H1 (cell line): Measurements from ENCODE around the gene WDR90. TPM values are rescaled to one million over a fixed set of nuclear protein-coding genes. Genes with fewer than 3 reads are reported as not detected.

Experiments used
- CTCF ChIA-PET: fragments of 300-600 bp; sonication (Branson Sonifier 250); formaldehyde crosslinking; loops from one replicate; lab custom pipeline; 2021; ENCODE audit not compliant: partially characterized antibody; lab: Charles Lee
- POLR2A ChIA-PET: fragments of 300-600 bp; sonication (Branson Sonifier 250); formaldehyde crosslinking; loops from one replicate; lab custom pipeline; 2021; ENCODE audit warnings: inconsistent platforms; ENCODE audit not compliant: partially characterized antibody; lab: Charles Lee
- DNase-seq, 2 experiments: peaks; one replicate each; pipeline versions ENCODE4 v3.0.0 to v3.0.0-alpha.2; 2010 to 2022; ENCODE audit warnings: low spot score in 2 of 2, low read depth in 1 of 2, mixed read lengths in 1 of 2
- FAIRE-seq: peaks from 2 replicates; lab custom pipeline; 2011; peaks lifted over from hg19 to GRCh38; lab: Jason Lieb, UNC
- H2AFZ ChIP-seq: 2 replicates; pipeline ENCODE4 v1.8.1; 2012; ENCODE audit warnings: low read length, inconsistent platforms
- H2AK5ac ChIP-seq: 2 replicates; pipeline ENCODE4 v1.6.1; 2013; ENCODE audit warnings: low read depth, low read length
- H2BK120ac ChIP-seq: replicated peaks from 2 replicates; pipeline ENCODE3; 2013; ENCODE audit warnings: low read depth, low read length, inconsistent platforms
- H2BK12ac ChIP-seq: 2 replicates; pipeline ENCODE4 v1.6.1; 2013; ENCODE audit warnings: low read depth, low read length
- H2BK15ac ChIP-seq: 2 replicates; pipeline ENCODE4 v1.6.1; 2013; ENCODE audit warnings: low read length
- H2BK20ac ChIP-seq: 2 replicates; pipeline ENCODE4 v1.6.1; 2013; ENCODE audit warnings: low read length
- H2BK5ac ChIP-seq: 2 replicates; pipeline ENCODE4 v1.6.1; 2013; ENCODE audit warnings: low read depth, low read length
- H3K14ac ChIP-seq: 2 replicates; pipeline ENCODE4 v1.6.1; 2013; ENCODE audit warnings: inconsistent platforms; ENCODE audit not compliant: insufficient read length
- H3K18ac ChIP-seq: 2 replicates; pipeline ENCODE4 v1.6.1; 2013; ENCODE audit warnings: low read length; ENCODE audit errors: extremely low read depth
- H3K23ac ChIP-seq: 2 replicates; pipeline ENCODE4 v1.6.1; 2013; ENCODE audit warnings: inconsistent platforms; ENCODE audit not compliant: insufficient read length
- H3K23me2 ChIP-seq: 2 replicates; pipeline ENCODE4 v1.6.1; 2013; ENCODE audit warnings: low read depth, low read length
- H3K27ac ChIP-seq: 2 replicates; pipeline ENCODE4 v1.6.1; 2011; ENCODE audit warnings: low read depth, low read length, inconsistent platforms
- H3K27me3 ChIP-seq, 4 experiments: replicated peaks in 1 of 4; 1 replicate in 1 of 4; 2 replicates in 3 of 4; pipeline versions ENCODE4 v1.6.1 to v1.8.1; 2011 to 2013; ENCODE audit warnings: low read length in 3 of 4, mild to moderate bottlenecking in 3 of 4, inconsistent platforms in 2 of 4, mixed read lengths in 2 of 4, moderate library complexity in 1 of 4; ENCODE audit not compliant: control insufficient read depth in 3 of 4, insufficient read depth in 3 of 4; ENCODE audit errors: extremely low read depth in 1 of 4
- H3K36me3 ChIP-seq, 4 experiments: 2 replicates each; pipeline versions ENCODE4 v1.6.1 to v1.8.1; 2011 to 2013; ENCODE audit warnings: mild to moderate bottlenecking in 4 of 4, low read length in 3 of 4, moderate library complexity in 2 of 4, control low read depth in 1 of 4, inconsistent platforms in 1 of 4; ENCODE audit not compliant: insufficient read depth in 4 of 4, control insufficient read depth in 2 of 4
- H3K4ac ChIP-seq: replicated peaks from 2 replicates; pipeline ENCODE3; 2013; ENCODE audit warnings: low read length, low read depth, mixed read lengths, inconsistent platforms; ENCODE audit not compliant: insufficient read length
- H3K4me1 ChIP-seq, 4 experiments: replicated peaks in 1 of 4; 1 replicate in 1 of 4; 2 replicates in 3 of 4; pipeline versions ENCODE4 v1.6.1 to v1.8.1; 2011 to 2013; ENCODE audit warnings: low read length in 3 of 4, inconsistent platforms in 2 of 4, mixed read lengths in 1 of 4; ENCODE audit not compliant: insufficient read depth in 4 of 4, control insufficient read depth in 3 of 4
- H3K4me2 ChIP-seq, 2 experiments: 2 replicates each; pipeline versions ENCODE4 v1.6.1 to v1.8.1; 2011 to 2013; ENCODE audit warnings: low read depth in 2 of 2, low read length in 2 of 2, control low read depth in 1 of 2, inconsistent platforms in 1 of 2, mild to moderate bottlenecking in 1 of 2; ENCODE audit not compliant: insufficient read depth in 1 of 2
- H3K4me3 ChIP-seq, 4 experiments: fragments of 200-600, 300-600 bp in 1 of 4; sonication (generic), shearing (Covaris generic), sonication (Bioruptor Twin) in 1 of 4; 2 replicates each; pipeline versions ENCODE4 v1.5.1 to v1.8.1; 2011 to 2016; ENCODE audit warnings: low read length in 4 of 4, low read depth in 3 of 4, control low read depth in 2 of 4, inconsistent platforms in 2 of 4, mild to moderate bottlenecking in 2 of 4, mixed read lengths in 1 of 4, moderate library complexity in 1 of 4; ENCODE audit not compliant: insufficient read depth in 2 of 4; ENCODE audit errors: extremely low read depth in 1 of 4
- H3K56ac ChIP-seq: replicated peaks from 2 replicates; pipeline ENCODE3; 2013; ENCODE audit warnings: low read depth, mild to moderate bottlenecking, mixed read lengths, low read length, inconsistent platforms; ENCODE audit not compliant: insufficient read length
- H3K79me1 ChIP-seq: 2 replicates; pipeline ENCODE4 v1.6.1; 2013; ENCODE audit warnings: low read depth, low read length, control low read depth
- H3K79me2 ChIP-seq, 2 experiments: 2 replicates each; pipeline versions ENCODE4 v1.6.1 to v1.8.1; 2012 to 2013; ENCODE audit warnings: low read length in 2 of 2, mild to moderate bottlenecking in 2 of 2, inconsistent platforms in 1 of 2; ENCODE audit not compliant: insufficient read depth in 2 of 2, control insufficient read depth in 1 of 2
- H3K9ac ChIP-seq, 4 experiments: replicated peaks in 1 of 4; 1 replicate in 1 of 4; 2 replicates in 3 of 4; pipeline versions ENCODE4 v1.6.1 to v1.8.1; 2011 to 2013; ENCODE audit warnings: low read depth in 3 of 4, low read length in 3 of 4, control low read depth in 2 of 4, mild to moderate bottlenecking in 2 of 4, moderate library complexity in 2 of 4, inconsistent platforms in 1 of 4; ENCODE audit errors: extremely low read depth in 1 of 4
- H3K9me3 ChIP-seq, 2 experiments: 2 replicates each; pipeline versions ENCODE4 v1.6.1 to v1.8.1; 2012 to 2013; ENCODE audit warnings: mild to moderate bottlenecking in 2 of 2, moderate library complexity in 2 of 2, control low read depth in 1 of 2, inconsistent platforms in 1 of 2, low read depth in 1 of 2, low read length in 1 of 2, mixed read lengths in 1 of 2; ENCODE audit not compliant: insufficient read depth in 2 of 2
- H4K20me1 ChIP-seq, 2 experiments: replicated peaks in 1 of 2; 2 replicates each; pipeline versions ENCODE3 to v1.8.1; 2011 to 2013; ENCODE audit warnings: inconsistent platforms in 2 of 2, low read length in 2 of 2, mild to moderate bottlenecking in 1 of 2; ENCODE audit not compliant: insufficient read depth in 2 of 2, control insufficient read depth in 1 of 2
- H4K5ac ChIP-seq: 2 replicates; pipeline ENCODE4 v1.6.1; 2013; ENCODE audit warnings: low read length, low read depth, mixed read lengths, inconsistent platforms; ENCODE audit not compliant: insufficient read length
- H4K8ac ChIP-seq: 2 replicates; pipeline ENCODE4 v1.8.0; 2013; ENCODE audit warnings: mild to moderate bottlenecking, moderate library complexity, low read length, inconsistent platforms; ENCODE audit not compliant: insufficient read depth; ENCODE audit errors: extremely low read depth
- H4K91ac ChIP-seq: replicated peaks from 2 replicates; pipeline ENCODE3; 2013; ENCODE audit warnings: low read length, mixed read lengths, inconsistent platforms; ENCODE audit not compliant: insufficient read length
- BRCA1 ChIP-seq: IDR thresholded peaks from 2 replicates; pipeline ENCODE4 v1.6.1; 2012; ENCODE audit warnings: low read depth, low read length, improper control_type of control experiment
- CTBP2 ChIP-seq: IDR thresholded peaks from 2 replicates; pipeline ENCODE4 v1.7.0; 2011; ENCODE audit warnings: borderline replicate concordance, mild to moderate bottlenecking, moderate library complexity, mixed read lengths, low read length; ENCODE audit not compliant: insufficient read depth, insufficient read length
- GABPA ChIP-seq: IDR thresholded peaks from 2 replicates; pipeline ENCODE4 v1.6.1; 2011; ENCODE audit warnings: mild to moderate bottlenecking, low read length, moderate library complexity, borderline replicate concordance; ENCODE audit not compliant: insufficient read depth
- NANOG ChIP-seq: IDR thresholded peaks from 2 replicates; pipeline ENCODE4 v1.6.1; 2011; ENCODE audit warnings: low read length, low read depth, mild to moderate bottlenecking, inconsistent platforms; ENCODE audit not compliant: insufficient read depth, poor library complexity, severe bottlenecking
- SIN3A ChIP-seq, 2 experiments: IDR thresholded peaks in 1 of 2; conservative IDR thresholded peaks in 1 of 2; 2 replicates each; pipeline ENCODE4 v1.6.1; 2011 to 2012; ENCODE audit warnings: low read length in 2 of 2, improper control_type of control experiment in 1 of 2, low read depth in 1 of 2, mild to moderate bottlenecking in 1 of 2
- TCF12 ChIP-seq: IDR thresholded peaks from 2 replicates; pipeline ENCODE4 v1.6.1; 2011; ENCODE audit warnings: low read depth, mild to moderate bottlenecking, low read length
- WGBS, 2 experiments: shearing (Covaris generic) in 1 of 2; methylation state at CpG; one replicate each; pipeline versions ENCODE4 v1.1.6 to v1.1.7; 2013 to 2015; ENCODE audit warnings: low lambda C conversion rate in 2 of 2, mixed read lengths in 2 of 2, inconsistent platforms in 1 of 2, low coverage in 1 of 2, missing lambda C conversion rate in 1 of 2; ENCODE audit not compliant: insufficient replicate concordance in 2 of 2, insufficient coverage in 1 of 2, insufficient read length in 1 of 2; ENCODE audit errors: extremely low coverage in 1 of 2, missing lambda C conversion rate in 1 of 2; 5-methylcytosine and 5-hydroxymethylcytosine counted together
- polyA plus RNA-seq, 7 experiments: library from polyadenylated mRNA; depleted of rRNA in 3 of 7; stranded (reverse) in 5 of 7; unstranded in 2 of 7; fragments of >200 nt in 5 of 7; fragments of 200-250 nt in 2 of 7; gene quantifications; 1 replicate in 5 of 7; 2 replicates in 1 of 7; 4 replicates in 1 of 7; pipeline versions ENCODE4 v1.2.1 to v1.2.3, GENCODE V29; 2011 to 2013; ENCODE audit warnings: missing spikeins in 2 of 7, mixed read lengths in 2 of 7
- total RNA-seq: library from RNA; stranded (reverse); fragmentation: NEBNext Ultra II Directional; extraction: Animal tissue kit (Norgen Biotek cat#: 25700); gene quantifications from 2 replicates; pipeline ENCODE4 v1.2.1, GENCODE V29; 2021

The WDR90 gene
- total and polyA plus RNA-seq, 2 of the 8 experiments (the other 6 are each of a cell fraction or from before 2014, with no cell fraction given): 24.0 to 47.2 TPM

DNA sequence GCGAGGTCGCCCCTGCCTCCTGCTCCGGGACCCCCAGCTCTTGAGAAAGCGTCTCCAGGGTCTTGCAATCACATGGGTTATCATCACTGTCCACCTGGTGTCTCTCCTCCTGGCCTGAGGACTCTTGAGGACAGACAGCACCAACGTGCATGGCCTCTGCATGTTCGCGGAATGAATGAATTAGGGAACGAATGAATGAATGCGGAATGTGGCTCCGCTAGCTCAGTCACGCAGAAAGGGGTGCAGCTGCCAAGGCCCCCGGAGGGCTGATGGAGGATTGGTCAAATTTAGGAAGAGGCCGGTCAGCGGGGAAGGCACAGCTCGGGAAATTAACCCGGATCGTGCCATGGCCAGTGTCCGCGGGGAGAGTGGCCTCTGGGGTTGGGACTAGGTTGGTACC, 53.2 kb downstream of the WDR90 start:
- no peak overlapping the region for H2AK5ac ChIP-seq
- CTCF ChIA-PET: interaction anchor here (0.7 to 33.4 kb wide), 7 partner anchors 10 to 83 kb away, joined by 3 to 977 read pairs (median 5); partner anchors contain the start of genes ANTKMT, CCDC78, CIAO3 and HAGHL
- H2AFZ ChIP-seq: no peak overlapping the region
- no peaks in the 10 kb centered on the region for H3K36me3 ChIP-seq
- H2BK5ac ChIP-seq: no peak overlapping the region
- POLR2A ChIA-PET: interaction anchor here (1.0 to 4.5 kb wide), 6 partner anchors 8 to 82 kb away, joined by 3 to 30 read pairs (median 5); partner anchors contain the start of genes ANTKMT, JMJD8 and WDR24
- H3K4me3 ChIP-seq: no peak overlapping the region
- no peak overlapping the region for H2BK12ac ChIP-seq
- H4K8ac ChIP-seq: no peak overlapping the region
- no peak overlapping the region for H2BK20ac ChIP-seq
- peaks cover 8 to 27% of the 10 kb centered on the region in 2 experiments for H4K20me1 ChIP-seq
- DNase-seq (no peak), FAIRE-seq (no peak)
- WGBS, 2 experiments: 94% methylated on average over 19 of the region's 19 CpGs; no CpG with 5 or more reads in 1 of the 2 experiments
- no peak overlapping the region for H3K9ac ChIP-seq
- H3K56ac ChIP-seq: no peak overlapping the region
- H2BK120ac ChIP-seq: no peak overlapping the region
- H3K18ac ChIP-seq: no peak overlapping the region
- no peak overlapping the region for H3K23ac ChIP-seq
- no peaks in the 10 kb centered on the region for H3K9me3 ChIP-seq
- H4K91ac ChIP-seq: no peak overlapping the region
- no peak overlapping the region for H3K14ac ChIP-seq
- no peak overlapping the region for H3K4me2 ChIP-seq
- no peaks in the 10 kb centered on the region for H3K79me2 ChIP-seq
- H2BK15ac ChIP-seq: no peak overlapping the region
- H3K4ac ChIP-seq: no peak overlapping the region
- H3K23me2 ChIP-seq: peaks cover 12% of the 10 kb centered on the region; the same call in 1 of the 2 replicates
- H3K27me3 ChIP-seq: peaks cover 57 to 84% (median 79%) of the 10 kb centered on the region in 4 experiments
- no peak overlapping the region for H4K5ac ChIP-seq
- no peak overlapping the region for H3K27ac ChIP-seq
- peaks cover 0 to 8% (median 2%) of the 10 kb centered on the region in 4 experiments; a peak in 4 of 7 replicates for H3K4me1 ChIP-seq
- no peaks in the 10 kb centered on the region for H3K79me1 ChIP-seq
- no peak for TF ChIP-seq CTBP2
- TF ChIP-seq GABPA: no peak
- TF ChIP-seq SIN3A (conservative IDR thresholded peaks at IDR 0.05 in 1 of 2, IDR thresholded peaks at IDR 0.05 in 1 of 2; ENCODE audit: low read depth in 1 of 2, low read length in 2 of 2): no peak
- TF ChIP-seq NANOG: no peak
- TF ChIP-seq TCF12: no peak
- no peak for TF ChIP-seq BRCA1
